Measurements from ENCODE around the gene GNG11.
A peak's percentile ranks its signal among the peaks of the same experiment; 100 is the strongest.
"Not testable (repeated sequence)": the region's sequence is repeated elsewhere in the genome, so short reads cannot be mapped to it uniquely, and the experiment has no call there.

Gene GNG11

GRCh38 chr7:93911661-93912060 is 9.9 kb upstream of the GNG11 start:
- DNase-seq: not testable (repeated sequence)

DNA sequence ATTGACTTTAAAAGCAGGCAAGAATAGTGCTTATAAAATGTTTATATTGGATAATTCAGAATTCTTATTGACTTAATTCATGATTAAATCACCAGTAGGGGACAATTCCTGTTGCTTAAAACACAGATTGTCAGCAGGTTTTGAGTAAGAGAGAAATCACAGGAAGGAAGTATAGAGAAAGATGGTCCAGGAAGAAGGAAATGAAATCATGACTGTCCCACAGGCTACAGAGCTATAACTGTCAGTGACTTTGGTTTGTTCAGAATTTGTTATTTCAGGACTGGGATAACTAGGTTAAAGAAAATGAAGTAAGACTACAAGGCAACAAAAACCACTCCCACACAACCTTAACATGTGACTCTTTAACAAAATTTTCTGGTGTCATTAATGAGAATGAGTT is 8.3 kb upstream of the GNG11 start:
- peak in 1 of 3 donors; percentile 16 for DNase-seq

DNA sequence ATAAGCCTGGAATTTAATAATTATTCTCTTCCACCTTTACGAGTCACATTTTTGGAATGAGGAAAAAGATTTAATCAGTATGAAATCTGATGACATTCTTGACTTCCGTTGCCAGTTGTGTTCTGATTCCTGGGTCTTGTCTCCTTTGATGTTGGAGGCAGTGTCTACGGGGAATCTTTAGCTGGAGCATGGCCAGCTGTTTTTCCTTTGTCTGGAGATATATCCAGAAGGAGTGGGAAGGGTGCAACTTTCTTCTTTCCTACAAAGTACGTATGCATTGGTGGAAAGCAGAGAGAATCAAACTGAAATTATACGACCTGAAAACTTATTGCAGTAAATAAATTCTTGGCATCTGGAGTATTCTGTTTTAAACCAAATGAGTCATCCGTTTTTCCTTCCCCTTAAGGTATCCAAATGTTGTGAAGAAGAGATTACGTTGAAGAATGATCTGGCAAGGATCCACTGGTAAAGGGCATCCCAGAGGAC is 6.9 kb upstream of the GNG11 start:
- DNase-seq: no peak

GRCh38 chr7:93915206-93915842 is 6.2 kb upstream of the GNG11 start:
- DNase-seq: not testable (repeated sequence)

- DNase-seq: not testable (repeated sequence)
These were observed 5.6 kb upstream of the GNG11 start for GRCh38 chr7:93915888-93916287.

DNA sequence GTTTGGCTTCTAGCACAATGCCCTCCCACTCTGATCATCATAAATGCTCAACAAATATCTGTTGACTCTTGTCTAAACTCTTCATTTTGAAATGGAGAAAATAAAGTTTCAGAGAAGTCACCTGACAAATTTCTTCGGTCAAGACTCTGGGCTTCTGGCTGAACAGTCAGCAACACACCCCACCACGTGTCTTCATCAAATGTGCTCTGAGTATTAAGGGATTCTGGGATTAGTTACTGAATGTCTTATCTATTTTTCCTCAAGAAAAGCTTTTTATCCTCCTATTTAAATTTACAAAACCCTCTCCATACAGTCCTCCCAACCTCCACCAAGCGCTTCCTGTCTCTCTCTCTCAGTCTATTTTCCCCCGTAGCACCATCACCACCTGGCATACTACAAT is 5.2 kb upstream of the GNG11 start:
- not testable (repeated sequence) for DNase-seq

GRCh38 chr7:93920496-93921182 is 896 bp upstream of the GNG11 start:
- no peak for DNase-seq

DNA sequence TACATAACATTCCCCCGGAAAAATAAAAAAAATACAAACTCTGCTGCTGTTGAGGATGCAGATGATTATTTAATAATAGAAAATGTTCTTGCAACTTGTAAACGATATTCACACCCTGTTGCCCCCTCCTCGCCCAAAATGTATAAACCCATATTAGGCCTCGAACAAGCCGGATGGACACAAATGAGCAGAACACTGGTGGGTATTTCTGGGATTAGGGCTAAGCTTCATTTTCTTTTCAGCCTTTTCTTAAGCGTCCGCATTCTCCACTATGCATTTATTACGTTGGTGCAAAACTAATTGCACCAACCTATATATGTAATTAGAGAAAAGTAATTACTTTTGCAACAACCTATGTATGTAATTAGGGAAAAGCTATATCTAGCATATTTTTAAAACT is 349 bp upstream of the GNG11 start:
- DNase-seq: no peak

GRCh38 chr7:93923296-93923695 is 1.8 kb downstream of the GNG11 start:
- DNase-seq: no peak

GRCh38 chr7:93923942-93924341 is 2.4 kb downstream of the GNG11 start:
- DNase-seq: no peak

- no peak for DNase-seq
These were observed 5.3 kb downstream of the GNG11 start for GRCh38 chr7:93926800-93927199.

- no peak for DNase-seq
These were observed 6.0 kb downstream of the GNG11 start for GRCh38 chr7:93927585-93927984.

DNA sequence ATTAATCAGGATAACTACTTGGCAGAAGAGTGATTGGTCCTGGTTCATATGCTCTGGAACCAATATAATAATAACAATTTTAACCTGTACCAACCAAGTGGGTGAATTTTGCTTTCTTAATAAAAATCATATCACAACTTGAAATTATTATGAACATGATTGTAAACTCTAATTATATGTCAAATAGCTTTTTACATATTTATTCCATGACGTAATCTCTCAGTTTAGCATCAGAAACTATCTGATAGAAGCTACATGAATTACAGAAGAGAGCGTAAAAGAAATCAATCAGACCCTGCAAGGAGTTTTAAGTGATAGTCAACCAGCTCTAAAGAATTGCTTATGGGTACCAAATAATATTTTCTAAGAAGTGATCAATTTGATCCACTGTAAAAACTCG is 10.1 kb downstream of the GNG11 start:
- DNase-seq: no peak

DNA sequence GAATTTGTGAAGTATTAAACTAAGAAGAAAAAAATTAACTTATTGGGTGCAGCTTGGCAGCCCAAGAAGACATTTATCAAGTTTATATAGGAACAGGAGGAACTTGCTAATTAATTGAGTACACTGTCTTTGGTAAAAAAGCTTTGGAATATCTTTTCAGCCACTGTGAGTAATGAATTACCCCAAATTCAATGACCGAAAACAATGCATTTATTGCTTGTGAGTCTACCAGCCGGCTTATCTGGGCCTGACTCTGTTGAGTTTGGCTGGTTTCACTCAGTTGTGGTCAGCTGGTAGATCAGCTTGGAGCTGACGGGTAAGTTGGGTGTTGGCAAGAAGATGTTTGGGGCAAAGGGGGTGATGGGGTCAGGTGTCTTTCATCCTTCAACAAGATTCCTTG is 11.6 kb downstream of the GNG11 start:
- no peak for DNase-seq

- no peak for DNase-seq
These were observed 13.6 kb downstream of the GNG11 start for GRCh38 chr7:93935102-93935501.

GRCh38 chr7:93937818-93938217 is 16.3 kb downstream of the GNG11 start:
- no peak for DNase-seq

DNA sequence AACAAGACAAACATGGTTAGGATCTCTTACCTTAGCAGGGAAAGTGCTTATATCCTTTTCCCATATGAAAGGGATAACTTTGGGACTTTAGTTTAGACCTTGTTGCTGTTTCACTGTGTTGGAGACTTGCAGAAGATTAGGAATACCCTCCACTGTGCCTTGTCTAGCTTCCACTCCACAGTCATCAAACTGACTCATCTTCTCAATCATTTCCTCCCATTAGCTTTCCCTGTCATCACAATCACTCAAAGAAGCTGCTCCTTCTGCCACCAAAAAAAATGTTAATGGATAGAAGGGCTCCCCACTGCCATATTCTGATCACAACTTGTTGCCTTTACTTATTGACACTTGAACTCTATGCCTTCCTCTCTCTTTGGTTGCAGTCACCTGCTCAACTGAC is 16.8 kb downstream of the GNG11 start:
- no peak for DNase-seq

DNA sequence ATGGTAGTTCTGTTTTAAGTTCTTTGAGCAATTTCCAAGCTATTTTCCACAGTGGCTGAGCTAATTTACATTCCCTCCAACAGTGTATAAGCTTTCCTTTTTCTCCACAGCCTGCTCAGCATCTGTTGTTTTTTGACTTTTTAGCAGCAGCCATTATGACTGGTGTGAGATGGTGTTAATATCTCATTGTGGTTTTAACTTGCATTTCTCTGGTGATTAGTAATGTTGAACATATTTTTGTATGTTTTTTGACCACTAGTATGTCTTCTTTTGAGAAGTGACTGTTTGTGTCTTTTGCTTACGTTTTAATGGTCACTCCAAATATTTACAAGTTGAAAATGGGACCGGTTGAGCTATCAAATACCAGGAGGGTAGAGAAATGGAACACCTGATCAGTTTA is 20.4 kb downstream of the GNG11 start:
- no peak for DNase-seq

GRCh38 chr7:93943816-93944540 is 22.4 kb downstream of the GNG11 start:
- DNase-seq: no peak

DNA sequence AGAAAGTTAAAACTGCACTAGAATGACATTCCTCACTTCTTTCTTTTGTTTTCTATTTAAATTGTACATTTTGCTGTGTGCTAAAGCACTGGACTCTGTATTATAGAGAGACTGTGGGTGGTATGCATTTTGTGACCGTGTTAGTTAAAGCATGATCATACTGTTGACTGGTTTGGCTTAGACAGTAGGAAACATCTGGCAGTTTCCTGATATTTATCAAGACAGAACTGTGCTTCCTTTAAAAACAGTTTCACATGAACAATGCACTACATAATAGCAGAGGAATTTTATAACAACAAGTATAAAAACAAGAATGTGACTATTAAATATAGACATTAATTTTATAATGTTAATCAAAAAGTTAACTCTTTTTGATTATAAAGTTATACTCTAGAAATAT is 23.1 kb downstream of the GNG11 start:
- DNase-seq: no peak

DNA sequence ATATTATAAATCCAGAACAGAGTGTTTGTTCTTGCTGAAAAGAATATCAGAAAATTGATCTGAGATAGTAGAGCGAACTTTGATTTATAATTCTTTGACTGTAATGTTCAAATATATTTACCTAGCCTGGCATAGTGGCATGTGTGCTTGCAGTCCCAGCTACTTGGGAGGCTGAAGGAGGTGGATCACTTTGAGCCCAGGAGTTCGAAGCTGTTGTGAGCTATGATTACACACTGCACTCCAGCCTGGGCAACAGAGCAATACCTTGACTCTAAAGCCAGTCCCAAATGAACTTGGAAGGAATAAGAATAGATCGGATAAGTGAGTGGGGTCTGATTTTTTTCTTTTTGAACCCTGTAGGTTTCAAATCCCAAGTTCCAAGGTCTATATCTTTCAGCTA is 23.5 kb downstream of the GNG11 start:
- DNase-seq: no peak

- DNase-seq: no peak
These were observed 24.4 kb downstream of the GNG11 start for GRCh38 chr7:93945756-93946535.

GRCh38 chr7:93948106-93948505 is 26.6 kb downstream of the GNG11 start:
- no peak for DNase-seq
